Activated CD4-positive, alpha-beta T cell treated with anti-CD3 and anti-CD28 coated beads for 36 hours (primary cell): ENCODE measurements around the gene ATP8A1. TPM values are rescaled to one million over a fixed set of nuclear protein-coding genes. Genes with fewer than 3 reads are reported as not detected.

Experiments
- ATAC-seq: fragments of 200-7000 bp; cut with Tn5 transposase; one replicate; pipeline ENCODE4 v1.10.0; 2021; ENCODE audit warnings: mild to moderate bottlenecking, moderate library complexity
- CTCF ChIA-PET: fragments of 350-600 bp; sonication (Branson Sonifier 250); formaldehyde crosslinking; loops from one replicate; lab custom pipeline; 2021; ENCODE audit warnings: antibody characterized with exemption; lab: Charles Lee
- POLR2A ChIA-PET: fragments of 350-600 bp; sonication (Branson Sonifier 250); formaldehyde crosslinking; loops from one replicate; lab custom pipeline; 2021; ENCODE audit warnings: antibody characterized with exemption, inconsistent platforms; lab: Charles Lee
- DNase-seq: peaks from one replicate; pipeline ENCODE4 v3.0.0-alpha.2; 2020
- H3K27ac Mint-ChIP-seq: one replicate; pipeline ENCODE4 v1.8.0; 2021; ENCODE audit warnings: mixed read lengths
- H3K27me3 Mint-ChIP-seq: one replicate; pipeline ENCODE4 v1.8.0; 2021; ENCODE audit warnings: mixed read lengths
- H3K36me3 Mint-ChIP-seq: one replicate; pipeline ENCODE4 v1.8.0; 2021; ENCODE audit warnings: low read depth, mixed read lengths
- H3K4me1 Mint-ChIP-seq: one replicate; pipeline ENCODE4 v1.8.0; 2021; ENCODE audit warnings: mixed read lengths
- H3K4me3 Mint-ChIP-seq: one replicate; pipeline ENCODE4 v1.8.0; 2021; ENCODE audit warnings: mild to moderate bottlenecking, moderate library complexity, mixed read lengths
- H3K9me3 Mint-ChIP-seq: one replicate; pipeline ENCODE4 v1.8.0; 2021; ENCODE audit warnings: low read depth, mixed read lengths
- intact Hi-C, 2 experiments: fragments of 100-400 bp; cut with DNase I in 1 of 2; cut with micrococcal nuclease in 1 of 2; formaldehyde crosslinking; loops; one replicate each; pipeline versions ENCODE4 v1.14.2 to v1.15.1; 2022 to 2024; cut with DNase I, micrococcal nuclease
- total RNA-seq, 2 experiments: library from RNA; stranded (reverse); gene quantifications; one replicate each; pipeline ENCODE4 v1.2.3, GENCODE V29; 2021

Gene ATP8A1
- total RNA-seq, 2 experiments from 2014 or later: 15.1 to 21.1 TPM

- CTCF ChIA-PET: interaction anchor here (0.8 to 2.7 kb wide), 3 partner anchors 23 to 66 kb away, joined by 3 to 7 read pairs (median 4); no protein-coding TSS in a partner anchor
- H3K4me1 Mint-ChIP-seq: peaks cover 48% of the 10 kb centered on the region
- peaks cover 26% of the 10 kb centered on the region for H3K36me3 Mint-ChIP-seq
- ATAC-seq (no peak), DNase-seq (no peak)
- H3K27me3 Mint-ChIP-seq: no peaks in the 10 kb centered on the region
- intact Hi-C loops: no loop called here
- no peak overlapping the region for H3K4me3 Mint-ChIP-seq
- H3K9me3 Mint-ChIP-seq: peaks cover 11% of the 10 kb centered on the region
- POLR2A ChIA-PET: no interaction called here
- H3K27ac Mint-ChIP-seq: no peak overlapping the region
Observed at GRCh38 chr4:42649870-42650269, 7.0 kb downstream of the ATP8A1 start.

GRCh38 chr4:42646999-42647541, 9.8 kb downstream of the ATP8A1 start:
- DNase-seq: no peak
- Mint-ChIP-seq H3K27me3 (no peaks in the 10 kb centered on the region), H3K27ac (no peak overlapping the region), H3K4me3 (no peak overlapping the region), H3K36me3 (peaks cover 6% of the 10 kb centered on the region), H3K9me3 (peaks cover 4% of the 10 kb centered on the region), H3K4me1 (peaks cover 50% of the 10 kb centered on the region)
- ChIA-PET CTCF (interaction anchor here (0.5 to 1.8 kb wide), 5 partner anchors 10 to 1700 kb away, joined by 3 to 6 read pairs (median 3); partner anchors contain the start of gene ATP8A1), POLR2A (interaction anchor here (1.7 kb wide), 1 partner anchor 10 kb away, joined by 5 read pairs; no protein-coding TSS in a partner anchor)
- intact Hi-C loops: no loop called here
- no peak for ATAC-seq

DNA sequence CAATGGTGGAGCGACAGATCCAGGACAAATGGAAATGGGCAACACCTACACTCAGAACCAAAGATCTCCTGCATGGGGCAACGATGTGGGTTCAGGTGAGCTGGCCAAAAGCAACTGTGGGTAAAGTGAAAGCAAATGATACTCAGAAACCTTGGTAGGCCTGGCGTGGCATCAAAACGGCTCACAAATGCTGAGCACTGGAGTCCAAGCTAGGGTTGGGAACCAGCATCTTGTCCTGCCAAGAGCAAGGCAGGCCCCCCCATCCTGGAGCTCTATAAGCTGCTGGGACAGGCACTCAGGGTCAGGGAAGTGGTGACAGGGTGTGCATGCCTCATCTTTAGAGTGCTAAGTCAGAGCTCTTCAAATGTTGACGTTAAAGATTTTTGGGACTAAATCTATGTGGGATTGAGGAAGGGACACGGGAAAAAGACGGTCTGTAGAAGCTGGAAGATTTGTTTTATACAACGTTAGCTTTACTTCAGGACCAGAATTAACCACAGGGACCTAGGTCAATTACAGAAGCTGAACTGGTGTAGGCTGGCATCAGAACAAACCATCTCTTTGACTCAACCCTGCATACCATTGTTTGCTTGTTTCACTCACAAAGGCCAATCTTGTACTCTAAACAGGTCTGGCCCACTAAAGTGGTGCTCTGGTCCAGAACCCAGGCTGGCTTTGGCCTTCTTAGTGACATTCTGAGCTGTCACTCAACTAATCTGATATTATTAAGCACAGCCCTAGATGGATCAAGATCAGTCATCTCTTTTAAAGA, 10.7 kb downstream of the ATP8A1 start:
- no peak overlapping the region for H3K4me3 Mint-ChIP-seq
- ChIA-PET CTCF (interaction anchor here (0.5 to 1.8 kb wide), 6 partner anchors 9 to 183 kb away, joined by 3 to 6 read pairs (median 3); partner anchors contain the start of gene ATP8A1), POLR2A (interaction anchor here (0.6 to 1.7 kb wide), 2 partner anchors 9 to 11 kb away, joined by 4 to 5 read pairs; no protein-coding TSS in a partner anchor)
- intact Hi-C loops: no loop called here
- H3K36me3 Mint-ChIP-seq: peaks cover 3% of the 10 kb centered on the region
- ATAC-seq (no peak), DNase-seq (no peak)
- H3K27ac Mint-ChIP-seq: no peak overlapping the region
- peaks cover 56% of the 10 kb centered on the region for H3K4me1 Mint-ChIP-seq
- no peaks in the 10 kb centered on the region for H3K9me3 Mint-ChIP-seq
- H3K27me3 Mint-ChIP-seq: no peaks in the 10 kb centered on the region

GRCh38 chr4:42644897-42645296, 12.0 kb downstream of the ATP8A1 start:
- Mint-ChIP-seq H3K27ac (no peak overlapping the region), H3K9me3 (no peaks in the 10 kb centered on the region), H3K36me3 (no peaks in the 10 kb centered on the region), H3K27me3 (no peaks in the 10 kb centered on the region), H3K4me3 (no peak overlapping the region), H3K4me1 (peaks cover 59% of the 10 kb centered on the region)
- CTCF ChIA-PET: interaction anchor here (0.6 kb wide), 2 partner anchors 14 to 126 kb away, joined by 4 read pairs; no protein-coding TSS in a partner anchor
- intact Hi-C loops: loop anchor here in 1 of 2 experiments (1.0 kb wide), 1 partner anchor 8 kb away; no protein-coding TSS in a partner anchor
- POLR2A ChIA-PET: no interaction called here
- DNase-seq: no peak
- no peak for ATAC-seq

DNA sequence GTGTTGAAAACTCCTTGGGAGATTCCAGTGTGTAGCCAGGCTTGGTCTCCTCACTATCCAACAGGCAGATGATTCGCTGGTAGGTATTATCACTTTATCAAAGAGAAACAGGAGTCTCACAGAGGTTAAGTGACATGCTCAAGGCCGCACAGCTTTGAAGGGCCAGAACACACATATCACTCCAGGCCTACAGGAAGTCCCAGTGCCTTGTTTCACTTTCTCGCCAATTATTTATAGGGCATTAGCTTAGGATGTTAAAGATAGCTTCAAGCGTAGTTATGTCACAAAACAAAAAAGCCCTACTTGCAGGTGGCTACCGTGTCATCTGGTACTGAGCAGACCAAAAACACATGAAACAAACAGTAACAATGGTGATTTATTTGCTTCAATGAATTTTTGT, 13.2 kb downstream of the ATP8A1 start:
- Mint-ChIP-seq H3K27me3 (no peaks in the 10 kb centered on the region), H3K4me3 (no peak overlapping the region), H3K4me1 (peaks cover 65% of the 10 kb centered on the region), H3K36me3 (no peaks in the 10 kb centered on the region), H3K9me3 (no peaks in the 10 kb centered on the region), H3K27ac (no peak overlapping the region)
- ATAC-seq: no peak
- DNase-seq: no peak
- intact Hi-C loops: no loop called here
- CTCF ChIA-PET: interaction anchor here (1.2 kb wide), 1 partner anchor 11 kb away, joined by 3 read pairs; no protein-coding TSS in a partner anchor
- POLR2A ChIA-PET: no interaction called here

GRCh38 chr4:42642845-42643615, 13.9 kb downstream of the ATP8A1 start:
- H3K9me3 Mint-ChIP-seq: no peaks in the 10 kb centered on the region
- POLR2A ChIA-PET: no interaction called here
- intact Hi-C loops: no loop called here
- peak overlapping the region; percentile 6 for H3K27ac Mint-ChIP-seq
- no peaks in the 10 kb centered on the region for H3K27me3 Mint-ChIP-seq
- no peak for ATAC-seq
- CTCF ChIA-PET: interaction anchor here (1.2 kb wide), 1 partner anchor 12 kb away, joined by 3 read pairs; no protein-coding TSS in a partner anchor
- H3K4me1 Mint-ChIP-seq: peaks cover 72% of the 10 kb centered on the region
- H3K4me3 Mint-ChIP-seq: no peak overlapping the region
- DNase-seq: no peak
- no peaks in the 10 kb centered on the region for H3K36me3 Mint-ChIP-seq

GRCh38 chr4:42642101-42642797, 14.7 kb downstream of the ATP8A1 start:
- ATAC-seq (peak; percentile 71), DNase-seq (no peak)
- ChIA-PET CTCF (no interaction called here), POLR2A (interaction anchor here (0.5 kb wide), 1 partner anchor 243 kb away, joined by 3 read pairs; no protein-coding TSS in a partner anchor)
- Mint-ChIP-seq H3K36me3 (no peaks in the 10 kb centered on the region), H3K27ac (peak overlapping the region; percentile 76), H3K9me3 (no peaks in the 10 kb centered on the region), H3K27me3 (no peaks in the 10 kb centered on the region), H3K4me3 (peak overlapping the region; percentile 3), H3K4me1 (peaks cover 78% of the 10 kb centered on the region)
- intact Hi-C loops: no loop called here

DNA sequence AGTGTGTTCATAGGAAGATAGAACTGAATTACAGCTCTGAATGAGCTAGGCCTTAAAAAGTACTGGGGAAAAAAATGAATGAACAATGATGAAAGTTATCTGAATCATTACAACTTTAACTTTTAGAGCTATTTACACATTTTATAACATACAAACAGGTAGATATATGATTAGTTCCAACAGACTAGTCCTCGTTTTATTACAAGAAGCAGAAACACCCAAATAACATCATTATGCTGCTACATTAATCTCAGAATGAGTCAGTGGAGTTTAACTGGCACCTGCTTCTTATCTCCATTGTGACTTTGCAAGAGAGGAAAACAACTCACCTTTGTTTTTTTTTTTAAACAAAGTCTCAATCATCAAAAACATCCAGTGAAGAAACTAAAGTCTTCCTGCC, 15.2 kb downstream of the ATP8A1 start:
- H3K4me3 Mint-ChIP-seq: peak overlapping the region; percentile 3
- ChIA-PET POLR2A (interaction anchor here (0.5 kb wide), 1 partner anchor 242 kb away, joined by 3 read pairs; no protein-coding TSS in a partner anchor), CTCF (no interaction called here)
- peak overlapping the region; percentile 76 for H3K27ac Mint-ChIP-seq
- H3K27me3 Mint-ChIP-seq: no peaks in the 10 kb centered on the region
- peak; percentile 58 for ATAC-seq
- H3K4me1 Mint-ChIP-seq: peaks cover 83% of the 10 kb centered on the region
- H3K36me3 Mint-ChIP-seq: no peaks in the 10 kb centered on the region
- no peaks in the 10 kb centered on the region for H3K9me3 Mint-ChIP-seq
- intact Hi-C loops: no loop called here
- DNase-seq: no peak

GRCh38 chr4:42641161-42641560, 15.7 kb downstream of the ATP8A1 start:
- no peak overlapping the region for H3K4me3 Mint-ChIP-seq
- H3K27me3 Mint-ChIP-seq: no peaks in the 10 kb centered on the region
- ChIA-PET CTCF (no interaction called here), POLR2A (no interaction called here)
- intact Hi-C loops: no loop called here
- DNase-seq: no peak
- H3K4me1 Mint-ChIP-seq: peaks cover 84% of the 10 kb centered on the region
- peak overlapping the region; percentile 29 for H3K27ac Mint-ChIP-seq
- H3K9me3 Mint-ChIP-seq: no peaks in the 10 kb centered on the region
- no peaks in the 10 kb centered on the region for H3K36me3 Mint-ChIP-seq
- ATAC-seq: no peak

DNA sequence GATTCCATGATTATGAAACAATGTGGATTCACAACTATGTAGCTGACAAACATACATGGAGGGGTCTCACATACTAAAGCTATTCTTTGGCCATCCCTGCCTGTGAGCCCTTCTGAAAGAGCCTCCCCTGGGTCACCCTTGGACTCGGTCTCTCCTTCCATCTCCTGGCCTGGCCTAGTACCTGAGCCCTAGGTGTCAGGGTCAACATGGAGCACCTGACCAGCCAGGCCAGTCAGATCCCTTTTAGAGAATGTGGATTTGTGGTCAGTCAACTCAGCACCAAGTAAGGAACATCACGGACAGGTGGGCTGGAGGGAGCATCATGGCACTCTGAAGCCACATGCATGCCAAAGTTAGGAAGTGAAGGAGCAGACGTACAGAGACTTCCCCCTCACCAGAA, 16.3 kb downstream of the ATP8A1 start:
- no peaks in the 10 kb centered on the region for H3K9me3 Mint-ChIP-seq
- H3K27me3 Mint-ChIP-seq: no peaks in the 10 kb centered on the region
- intact Hi-C loops: no loop called here
- ChIA-PET POLR2A (no interaction called here), CTCF (no interaction called here)
- no peak overlapping the region for H3K4me3 Mint-ChIP-seq
- H3K36me3 Mint-ChIP-seq: no peaks in the 10 kb centered on the region
- ATAC-seq (no peak), DNase-seq (no peak)
- peak overlapping the region; percentile 52 for H3K27ac Mint-ChIP-seq
- H3K4me1 Mint-ChIP-seq: peaks cover 84% of the 10 kb centered on the region
